Measurements from ENCODE around the gene MEGF6. TPM values are rescaled to one million over a fixed set of nuclear protein-coding genes. Genes with fewer than 3 reads are reported as not detected.

Gene MEGF6
- total and polyA plus RNA-seq, 2 of the 8 experiments (the other 6 are each of a cell fraction or from before 2014, with no cell fraction given), result 4.1 to 14.8 TPM

DNA sequence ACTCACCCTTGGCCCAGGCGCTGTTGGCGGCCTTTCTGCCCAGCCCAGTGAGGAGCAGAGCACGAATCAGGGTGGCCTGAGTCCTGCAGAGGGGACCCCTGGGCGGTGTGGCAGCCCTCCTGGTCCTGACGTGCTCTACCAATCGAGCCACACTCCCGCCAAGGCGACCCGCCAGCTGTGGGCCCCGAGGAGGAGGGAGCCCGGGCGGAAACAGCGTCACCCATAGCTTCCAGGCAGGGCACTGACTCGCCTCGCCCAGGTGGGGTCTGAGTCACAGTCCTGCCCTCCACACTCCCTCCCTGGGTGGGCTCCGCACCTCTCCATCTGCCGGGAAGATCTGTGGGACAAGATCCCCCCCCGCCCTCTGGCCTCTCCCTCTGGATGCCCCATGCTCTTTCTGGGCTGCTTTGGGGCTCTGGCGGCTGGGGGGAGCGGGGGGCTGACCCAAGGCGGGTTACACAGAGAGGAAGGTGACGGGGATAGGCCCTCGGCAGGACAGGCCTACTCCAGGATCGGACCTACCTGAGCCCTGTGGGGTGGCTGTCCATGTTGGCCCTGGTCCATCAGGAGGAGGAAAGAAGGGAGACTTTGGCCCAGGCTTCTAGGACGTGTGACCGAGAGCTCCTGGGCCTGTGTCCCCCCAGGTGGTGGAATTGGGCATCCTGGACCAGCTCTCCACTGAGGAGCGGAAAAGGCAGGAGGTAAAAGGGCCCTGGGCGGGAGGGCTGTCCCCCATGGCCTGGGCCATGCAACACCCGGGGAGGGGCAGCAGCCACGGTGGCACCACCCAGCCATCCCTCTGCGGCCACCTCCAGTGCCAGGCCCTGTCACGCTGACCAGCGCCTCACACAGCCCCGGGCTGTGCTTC lies 142.8 kb downstream of the MEGF6 start:
- H3K56ac ChIP-seq (replicated peaks; ENCODE audit: insufficient read length, low read depth, low read length), result no peak overlapping the region
- no peak overlapping the region for H2AFZ ChIP-seq (ENCODE audit: low read length)
- ChIA-PET POLR2A (ENCODE audit: partially characterized antibody) (interaction anchor here (0.6 to 1.4 kb wide), 3 partner anchors 9 to 158 kb away, joined by 3 read pairs; no protein-coding TSS in a partner anchor), CTCF (ENCODE audit: partially characterized antibody) (interaction anchor here (1.1 to 3.7 kb wide), 2 partner anchors 15 to 16 kb away, joined by 5 to 12 read pairs; no protein-coding TSS in a partner anchor)
- no peak overlapping the region for H2BK20ac ChIP-seq (ENCODE audit: low read length)
- no peak overlapping the region for H3K14ac ChIP-seq (ENCODE audit: insufficient read length)
- no peak overlapping the region for H2AK5ac ChIP-seq (ENCODE audit: low read depth, low read length)
- no peaks in the 10 kb centered on the region; the same call in 1 of the 2 replicates for H3K79me1 ChIP-seq (ENCODE audit: low read depth, low read length)
- no peak overlapping the region for H3K4me2 ChIP-seq (ENCODE audit: insufficient read depth in 1 of 2, low read depth in 2 of 2, low read length in 2 of 2)
- no peaks in the 10 kb centered on the region for H3K9me3 ChIP-seq (ENCODE audit: insufficient read depth in 2 of 2, low read depth in 1 of 2, low read length in 1 of 2)
- no peaks in the 10 kb centered on the region for H3K27me3 ChIP-seq (replicated peaks in 1 of 4; ENCODE audit: control insufficient read depth in 3 of 4, extremely low read depth in 1 of 4, insufficient read depth in 3 of 4, low read length in 3 of 4)
- no peak overlapping the region for H3K27ac ChIP-seq (ENCODE audit: low read depth, low read length)
- WGBS, 2 experiments (ENCODE audit: extremely low coverage in 1 of 2, insufficient coverage in 1 of 2, insufficient read length in 1 of 2, insufficient replicate concordance in 2 of 2, low coverage in 1 of 2, low lambda C conversion rate in 2 of 2, missing lambda C conversion rate in 1 of 2), result 87% methylated on average over 26 of the region's 34 CpGs; no CpG with 5 or more reads in 1 of the 2 experiments
- no peak overlapping the region for H4K8ac ChIP-seq (ENCODE audit: extremely low read depth, insufficient read depth, low read length)
- H4K91ac ChIP-seq (replicated peaks; ENCODE audit: insufficient read length, low read length), result no peak overlapping the region
- no peaks in the 10 kb centered on the region for H3K79me2 ChIP-seq (ENCODE audit: control insufficient read depth in 1 of 2, insufficient read depth in 2 of 2, low read length in 2 of 2)
- H2BK15ac ChIP-seq (ENCODE audit: low read length), result no peak overlapping the region
- H2BK120ac ChIP-seq (replicated peaks; ENCODE audit: low read depth, low read length), result no peak overlapping the region
- no peak overlapping the region for H3K18ac ChIP-seq (ENCODE audit: extremely low read depth, low read length)
- FAIRE-seq, result no peak
- no peak overlapping the region for H3K4ac ChIP-seq (replicated peaks; ENCODE audit: insufficient read length, low read depth, low read length)
- H3K9ac ChIP-seq (replicated peaks in 1 of 4; ENCODE audit: extremely low read depth in 1 of 4, low read depth in 3 of 4, low read length in 3 of 4), result no peak overlapping the region
- no peak overlapping the region for H3K23ac ChIP-seq (ENCODE audit: insufficient read length)
- H3K4me3 ChIP-seq (ENCODE audit: extremely low read depth in 1 of 4, insufficient read depth in 2 of 4, low read depth in 3 of 4, low read length in 4 of 4), result no peak overlapping the region
- H3K4me1 ChIP-seq (replicated peaks in 1 of 4; ENCODE audit: control insufficient read depth in 3 of 4, insufficient read depth in 4 of 4, low read length in 3 of 4), result peaks cover 0 to 22% (median 16%) of the 10 kb centered on the region in 4 experiments; a peak in 6 of 7 replicates
- H2BK5ac ChIP-seq (ENCODE audit: low read depth, low read length), result no peak overlapping the region
- H4K5ac ChIP-seq (ENCODE audit: insufficient read length, low read depth, low read length), result no peak overlapping the region
- peaks cover 0 to 6% of the 10 kb centered on the region in 2 experiments for H4K20me1 ChIP-seq (replicated peaks in 1 of 2; ENCODE audit: control insufficient read depth in 1 of 2, insufficient read depth in 2 of 2, low read length in 2 of 2)
- H3K23me2 ChIP-seq (ENCODE audit: low read depth, low read length), result peaks cover 5% of the 10 kb centered on the region; the same call in 1 of the 2 replicates
- no peak for DNase-seq (ENCODE audit: low read depth in 1 of 2, low spot score in 2 of 2)
- H3K36me3 ChIP-seq (ENCODE audit: control insufficient read depth in 2 of 4, insufficient read depth in 4 of 4, low read length in 3 of 4), result peaks cover 0 to 9% (median 1%) of the 10 kb centered on the region in 4 experiments; a peak in 4 of 8 replicates
- no peak overlapping the region for H2BK12ac ChIP-seq (ENCODE audit: low read depth, low read length)
- no peak for TF ChIP-seq CHD2 (IDR thresholded peaks at IDR 0.05; ENCODE audit: low read length)
- TF ChIP-seq SUZ12 (IDR thresholded peaks at IDR 0.05; ENCODE audit: low read length), result no peak
- TF ChIP-seq BACH1 (IDR thresholded peaks at IDR 0.05; ENCODE audit: low read length), result no peak
- no peak for TF ChIP-seq POU5F1 (IDR thresholded peaks at IDR 0.05; ENCODE audit: low read depth, low read length)
- TF ChIP-seq TAF1 (IDR thresholded peaks at IDR 0.05; ENCODE audit: low read depth, low read length), result no peak
- TF ChIP-seq FOSL1 (IDR thresholded peaks at IDR 0.05; ENCODE audit: insufficient read depth, low read depth, low read length), result no peak
- no peak for TF ChIP-seq SRF (IDR thresholded peaks at IDR 0.05; ENCODE audit: low read depth, low read length)
- no peak for TF ChIP-seq ASH2L (IDR thresholded peaks at IDR 0.05; ENCODE audit: low read length)

Data from H1 (cell line).